GM12891 (cell line): ENCODE data around the gene CLSTN3.

Source experiments
- POLR2A ChIP-seq: IDR thresholded peaks from 2 replicates; pipeline ENCODE4 v1.6.1; 2011; ENCODE audit warnings: low read depth, low read length, control low read depth
- TAF1 ChIP-seq: IDR thresholded peaks from 2 replicates; pipeline ENCODE4 v1.6.1; 2011; ENCODE audit warnings: low read depth, low read length, control low read depth

DNA sequence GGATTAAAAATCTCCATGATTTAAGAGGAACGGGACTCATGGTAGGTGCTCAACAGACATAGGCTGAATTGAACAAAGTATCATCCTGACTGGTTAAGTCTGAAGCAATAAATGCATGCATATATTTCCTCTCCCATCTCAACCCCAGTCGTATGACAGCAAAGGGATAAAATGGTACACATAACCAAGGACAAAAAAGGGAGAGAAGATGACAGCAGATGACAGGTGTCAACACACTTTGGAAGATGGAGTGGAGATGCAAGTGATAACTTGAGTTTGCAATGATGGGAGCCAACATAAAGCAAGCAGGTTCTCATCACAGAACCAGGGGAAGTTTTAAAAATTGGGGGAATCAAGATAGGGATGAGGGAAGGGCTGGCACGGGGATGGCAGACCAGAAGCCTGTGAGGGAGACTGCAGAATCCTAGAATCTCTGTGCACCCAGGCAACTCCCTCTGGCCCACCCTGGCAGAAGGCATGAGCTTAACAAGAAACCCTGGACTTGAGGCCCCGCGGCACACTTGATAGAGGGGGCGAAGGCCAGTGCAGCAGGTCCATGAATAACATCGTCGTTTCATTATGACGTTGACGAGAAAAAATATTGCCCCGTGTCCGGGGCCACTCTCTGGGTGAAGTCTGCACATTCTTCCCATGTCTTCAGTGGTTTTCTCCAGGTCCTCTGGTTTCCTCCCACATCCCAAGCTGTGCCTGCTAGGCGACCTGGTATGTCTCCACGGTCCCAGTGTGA, 26.2 kb upstream of the CLSTN3 start:
- TF ChIP-seq TAF1, result no peak
- TF ChIP-seq POLR2A, result no peak
